ENCODE measurements around the gene VSTM4. TPM values are rescaled to one million over a fixed set of nuclear protein-coding genes. Genes with fewer than 3 reads are reported as not detected.

VSTM4 gene
- total and polyA plus RNA-seq, 2 experiments from 2014 or later = 0.21 to 0.66 TPM

GRCh38 chr10:48985621-48986158, 129.6 kb downstream of the VSTM4 start:
- H3K9me3 Mint-ChIP-seq = no peaks in the 10 kb centered on the region
- no peaks in the 10 kb centered on the region for H4K20me1 ChIP-seq (replicated peaks; ENCODE audit: insufficient read depth)
- H3K27ac ChIP-seq (ENCODE audit: low read depth) = no peak overlapping the region
- H3K4me1 ChIP-seq (ENCODE audit: insufficient read depth) = no peaks in the 10 kb centered on the region
- H3K4me1 Mint-ChIP-seq = no peaks in the 10 kb centered on the region
- TF ChIP-seq ZNF114 (CRISPR knock-in tag; IDR thresholded peaks at IDR 0.05) (no peak), NANOG (IDR thresholded peaks at IDR 0.05; ENCODE audit: borderline replicate concordance) (no peak), EZH2phosphoT487 (IDR thresholded peaks at IDR 0.05; ENCODE audit: unreplicated experiment) (no peak), CTCF (conservative IDR thresholded peaks at IDR 0.05; ENCODE audit: low read depth in 2 of 2) (no peak), STAT1 (IDR thresholded peaks at IDR 0.05; ENCODE audit: unreplicated experiment) (no peak), REST (IDR thresholded peaks at IDR 0.05; ENCODE audit: unreplicated experiment) (no peak), POLR2AphosphoS5 (IDR thresholded peaks at IDR 0.05; ENCODE audit: low read depth) (no peak), EZH2 (IDR thresholded peaks at IDR 0.05; ENCODE audit: low read depth, unreplicated experiment) (no peak), CREB1 (CRISPR knock-in tag; IDR thresholded peaks at IDR 0.05; ENCODE audit: low read depth) (no peak), ZNF331 (CRISPR knock-in tag; IDR thresholded peaks at IDR 0.05; ENCODE audit: low read depth) (no peak), JUNB (IDR thresholded peaks at IDR 0.05; ENCODE audit: unreplicated experiment) (no peak)
- TF ChIP-seq, protein P1, sequence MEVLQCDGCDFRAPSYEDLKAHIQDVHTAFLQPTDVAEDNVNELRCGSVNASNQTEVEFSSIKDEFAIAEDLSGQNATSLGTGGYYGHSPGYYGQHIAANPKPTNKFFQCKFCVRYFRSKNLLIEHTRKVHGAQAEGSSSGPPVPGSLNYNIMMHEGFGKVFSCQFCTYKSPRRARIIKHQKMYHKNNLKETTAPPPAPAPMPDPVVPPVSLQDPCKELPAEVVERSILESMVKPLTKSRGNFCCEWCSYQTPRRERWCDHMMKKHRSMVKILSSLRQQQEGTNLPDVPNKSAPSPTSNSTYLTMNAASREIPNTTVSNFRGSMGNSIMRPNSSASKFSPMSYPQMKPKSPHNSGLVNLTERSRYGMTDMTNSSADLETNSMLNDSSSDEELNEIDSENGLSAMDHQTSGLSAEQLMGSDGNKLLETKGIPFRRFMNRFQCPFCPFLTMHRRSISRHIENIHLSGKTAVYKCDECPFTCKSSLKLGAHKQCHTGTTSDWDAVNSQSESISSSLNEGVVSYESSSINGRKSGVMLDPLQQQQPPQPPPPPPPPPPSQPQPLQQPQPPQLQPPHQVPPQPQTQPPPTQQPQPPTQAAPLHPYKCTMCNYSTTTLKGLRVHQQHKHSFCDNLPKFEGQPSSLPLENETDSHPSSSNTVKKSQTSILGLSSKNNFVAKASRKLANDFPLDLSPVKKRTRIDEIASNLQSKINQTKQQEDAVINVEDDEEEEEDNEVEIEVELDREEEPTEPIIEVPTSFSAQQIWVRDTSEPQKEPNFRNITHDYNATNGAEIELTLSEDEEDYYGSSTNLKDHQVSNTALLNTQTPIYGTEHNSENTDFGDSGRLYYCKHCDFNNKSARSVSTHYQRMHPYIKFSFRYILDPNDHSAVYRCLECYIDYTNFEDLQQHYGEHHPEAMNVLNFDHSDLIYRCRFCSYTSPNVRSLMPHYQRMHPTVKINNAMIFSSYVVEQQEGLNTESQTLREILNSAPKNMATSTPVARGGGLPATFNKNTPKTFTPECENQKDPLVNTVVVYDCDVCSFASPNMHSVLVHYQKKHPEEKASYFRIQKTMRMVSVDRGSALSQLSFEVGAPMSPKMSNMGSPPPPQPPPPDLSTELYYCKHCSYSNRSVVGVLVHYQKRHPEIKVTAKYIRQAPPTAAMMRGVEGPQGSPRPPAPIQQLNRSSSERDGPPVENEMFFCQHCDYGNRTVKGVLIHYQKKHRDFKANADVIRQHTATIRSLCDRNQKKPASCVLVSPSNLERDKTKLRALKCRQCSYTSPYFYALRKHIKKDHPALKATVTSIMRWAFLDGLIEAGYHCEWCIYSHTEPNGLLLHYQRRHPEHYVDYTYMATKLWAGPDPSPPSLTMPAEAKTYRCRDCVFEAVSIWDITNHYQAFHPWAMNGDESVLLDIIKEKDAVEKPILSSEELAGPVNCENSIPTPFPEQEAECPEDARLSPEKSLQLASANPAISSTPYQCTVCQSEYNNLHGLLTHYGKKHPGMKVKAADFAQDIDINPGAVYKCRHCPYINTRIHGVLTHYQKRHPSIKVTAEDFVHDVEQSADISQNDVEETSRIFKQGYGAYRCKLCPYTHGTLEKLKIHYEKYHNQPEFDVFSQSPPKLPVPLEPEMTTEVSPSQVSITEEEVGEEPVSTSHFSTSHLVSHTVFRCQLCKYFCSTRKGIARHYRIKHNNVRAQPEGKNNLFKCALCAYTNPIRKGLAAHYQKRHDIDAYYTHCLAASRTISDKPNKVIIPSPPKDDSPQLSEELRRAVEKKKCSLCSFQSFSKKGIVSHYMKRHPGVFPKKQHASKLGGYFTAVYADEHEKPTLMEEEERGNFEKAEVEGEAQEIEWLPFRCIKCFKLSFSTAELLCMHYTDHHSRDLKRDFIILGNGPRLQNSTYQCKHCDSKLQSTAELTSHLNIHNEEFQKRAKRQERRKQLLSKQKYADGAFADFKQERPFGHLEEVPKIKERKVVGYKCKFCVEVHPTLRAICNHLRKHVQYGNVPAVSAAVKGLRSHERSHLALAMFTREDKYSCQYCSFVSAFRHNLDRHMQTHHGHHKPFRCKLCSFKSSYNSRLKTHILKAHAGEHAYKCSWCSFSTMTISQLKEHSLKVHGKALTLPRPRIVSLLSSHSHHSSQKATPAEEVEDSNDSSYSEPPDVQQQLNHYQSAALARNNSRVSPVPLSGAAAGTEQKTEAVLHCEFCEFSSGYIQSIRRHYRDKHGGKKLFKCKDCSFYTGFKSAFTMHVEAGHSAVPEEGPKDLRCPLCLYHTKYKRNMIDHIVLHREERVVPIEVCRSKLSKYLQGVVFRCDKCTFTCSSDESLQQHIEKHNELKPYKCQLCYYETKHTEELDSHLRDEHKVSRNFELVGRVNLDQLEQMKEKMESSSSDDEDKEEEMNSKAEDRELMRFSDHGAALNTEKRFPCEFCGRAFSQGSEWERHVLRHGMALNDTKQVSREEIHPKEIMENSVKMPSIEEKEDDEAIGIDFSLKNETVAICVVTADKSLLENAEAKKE (CRISPR knock-in tag; IDR thresholded peaks at IDR 0.05) = no peak
- TF ChIP-seq, protein P2, sequence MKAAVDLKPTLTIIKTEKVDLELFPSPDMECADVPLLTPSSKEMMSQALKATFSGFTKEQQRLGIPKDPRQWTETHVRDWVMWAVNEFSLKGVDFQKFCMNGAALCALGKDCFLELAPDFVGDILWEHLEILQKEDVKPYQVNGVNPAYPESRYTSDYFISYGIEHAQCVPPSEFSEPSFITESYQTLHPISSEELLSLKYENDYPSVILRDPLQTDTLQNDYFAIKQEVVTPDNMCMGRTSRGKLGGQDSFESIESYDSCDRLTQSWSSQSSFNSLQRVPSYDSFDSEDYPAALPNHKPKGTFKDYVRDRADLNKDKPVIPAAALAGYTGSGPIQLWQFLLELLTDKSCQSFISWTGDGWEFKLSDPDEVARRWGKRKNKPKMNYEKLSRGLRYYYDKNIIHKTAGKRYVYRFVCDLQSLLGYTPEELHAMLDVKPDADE (IDR thresholded peaks at IDR 0.05) = no peak
- H3K27ac Mint-ChIP-seq = no peak overlapping the region
- H3K36me3 Mint-ChIP-seq (ENCODE audit: low read depth) = no peaks in the 10 kb centered on the region
- H3K27me3 Mint-ChIP-seq (ENCODE audit: insufficient read depth, low read depth, poor library complexity) = peaks cover 7% of the 10 kb centered on the region
- H3K27me3 ChIP-seq (ENCODE audit: insufficient read depth) = no peaks in the 10 kb centered on the region
- no peaks in the 10 kb centered on the region for H3K79me2 ChIP-seq (replicated peaks; ENCODE audit: insufficient read depth)
- no peak for ATAC-seq
- no peaks in the 10 kb centered on the region for H3K36me3 ChIP-seq (ENCODE audit: insufficient read depth)
- no peak overlapping the region for H3K4me3 ChIP-seq
- H3F3A ChIP-seq (replicated peaks; ENCODE audit: low read depth) = no peaks in the 10 kb centered on the region
- H3K4me3 Mint-ChIP-seq = no peak overlapping the region
- H2AFZ ChIP-seq = no peak overlapping the region
- no peak overlapping the region for H3K4me2 ChIP-seq
- no peak for DNase-seq (ENCODE audit: low spot score)
- no peaks in the 10 kb centered on the region for H3K9me2 ChIP-seq (ENCODE audit: insufficient read depth)

All from GM23338 (cell line).